Skeletal muscle tissue (tissue), 4 donors: ENCODE results near the gene ARHGEF25. TPM values are rescaled to one million over a fixed set of nuclear protein-coding genes. Genes with fewer than 3 reads are reported as not detected.
"Not testable (repeated sequence)": the region's sequence is repeated elsewhere in the genome, so short reads cannot be mapped to it uniquely, and the experiment has no call there.

Experiments
- H3K27ac ChIP-seq: one replicate; pipeline ENCODE4 v1.7.0; 2013; ENCODE audit warnings: mild to moderate bottlenecking, low read depth, low read length, inconsistent platforms
- H3K27me3 ChIP-seq, 3 donors: one replicate each; pipeline ENCODE4 v1.7.0; 2013; ENCODE audit warnings: low read length in 3 of 3; ENCODE audit not compliant: control insufficient read depth in 3 of 3, insufficient read depth in 3 of 3
- H3K36me3 ChIP-seq, 3 donors: one replicate each; pipeline ENCODE4 v1.7.0; 2013; ENCODE audit warnings: low read length in 3 of 3; ENCODE audit not compliant: control insufficient read depth in 3 of 3, insufficient read depth in 3 of 3
- H3K4me1 ChIP-seq, 3 donors: one replicate each; pipeline ENCODE4 v1.7.0; 2013; ENCODE audit warnings: low read length in 3 of 3, mild to moderate bottlenecking in 3 of 3; ENCODE audit not compliant: control insufficient read depth in 3 of 3, insufficient read depth in 3 of 3
- H3K4me3 ChIP-seq, 3 donors: one replicate each; pipeline ENCODE4 v1.7.0; 2013; ENCODE audit warnings: low read length in 3 of 3
- H3K9ac ChIP-seq, 3 donors: one replicate each; pipeline ENCODE4 v1.7.0; 2013; ENCODE audit warnings: low read length in 3 of 3, mild to moderate bottlenecking in 3 of 3, moderate library complexity in 2 of 3, low read depth in 1 of 3
- H3K9me3 ChIP-seq, 3 donors: one replicate each; pipeline ENCODE4 v1.7.0; 2013; ENCODE audit warnings: low read length in 3 of 3; ENCODE audit not compliant: control insufficient read depth in 3 of 3
- total RNA-seq: library from RNA; depleted of rRNA; stranded (reverse); fragments of >200 nt; gene quantifications from one replicate; pipeline ENCODE4 v1.2.3, GENCODE V29; 2014
- donor health status: Osteomylitis.

ARHGEF25 gene
- total RNA-seq, 1 donor from 2014 or later = 23.0 TPM

GRCh38 chr12:57614178-57614947 lies 3.1 kb downstream of the ARHGEF25 start:
- Histone ChIP-seq H3K9ac (no peak overlapping the region), H3K27me3 (peaks cover 41 to 67% (median 63%) of the 10 kb centered on the region in 3 donors), H3K4me1 (peaks cover 8 to 20% (median 10%) of the 10 kb centered on the region in 3 donors), H3K4me3 (no peak overlapping the region), H3K36me3 (peaks cover 0 to 9% (median 5%) of the 10 kb centered on the region in 3 donors), H3K27ac (no peak overlapping the region), H3K9me3 (no peaks in the 10 kb centered on the region)

DNA sequence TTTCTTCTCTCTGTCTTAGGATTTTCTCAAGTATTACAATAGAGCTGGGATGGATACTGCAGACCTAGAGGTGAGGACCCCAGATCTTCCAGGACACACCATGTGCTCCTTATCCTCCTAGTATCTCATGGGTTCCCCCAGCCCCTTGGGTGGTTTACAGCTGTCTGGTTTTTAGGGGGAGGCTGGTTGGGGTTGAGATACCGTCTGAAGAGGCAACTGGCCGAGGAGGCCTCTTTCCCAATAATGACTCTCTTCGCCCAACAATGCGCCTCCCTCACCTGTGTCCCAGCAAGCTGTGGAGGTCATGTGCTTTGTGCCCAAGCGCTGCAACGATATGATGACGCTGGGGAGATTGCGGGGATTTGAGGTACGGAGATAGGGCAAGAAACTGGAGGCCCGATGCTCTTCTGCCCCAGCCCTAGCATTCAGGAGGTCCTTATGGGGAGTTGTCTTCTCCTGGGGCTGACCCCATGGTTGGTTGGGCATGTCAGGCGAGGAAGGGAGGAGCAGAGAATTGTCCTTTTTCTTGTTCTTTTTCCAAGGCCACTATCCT lies 3.8 kb downstream of the ARHGEF25 start:
- no peaks in the 10 kb centered on the region for H3K9me3 ChIP-seq

DNA sequence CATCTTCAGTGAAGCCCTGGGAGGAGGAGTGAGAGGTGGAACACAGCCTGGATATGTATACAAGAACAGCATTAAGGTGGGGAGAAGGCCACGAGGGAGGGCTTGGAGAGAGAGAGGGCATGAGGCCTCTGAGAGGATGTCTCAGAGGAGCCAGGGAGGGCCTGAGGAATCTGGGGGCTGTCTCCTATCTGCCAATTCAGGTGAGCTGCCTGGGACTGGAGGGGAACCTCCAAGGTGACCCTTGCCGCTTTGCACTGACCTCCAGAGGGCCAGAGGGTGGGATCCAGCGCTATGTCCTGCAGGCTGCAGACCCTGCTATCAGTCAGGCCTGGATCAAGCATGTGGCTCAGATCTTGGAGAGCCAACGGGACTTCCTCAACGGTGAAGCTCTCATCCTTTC lies 4.4 kb downstream of the ARHGEF25 start:
- H3K4me3 ChIP-seq = no peak overlapping the region
- peaks cover 0 to 9% (median 5%) of the 10 kb centered on the region in 3 donors for H3K36me3 ChIP-seq

More for the DNA sequence above, 3.8 kb downstream of the ARHGEF25 start:
- no peak overlapping the region for H3K9ac ChIP-seq
- H3K27ac ChIP-seq = no peak overlapping the region
- H3K27me3 ChIP-seq = peaks cover 48 to 73% (median 69%) of the 10 kb centered on the region in 3 donors
- H3K4me3 ChIP-seq = no peak overlapping the region
- H3K4me1 ChIP-seq = peaks cover 8 to 22% (median 15%) of the 10 kb centered on the region in 3 donors
- peaks cover 0 to 9% (median 5%) of the 10 kb centered on the region in 3 donors for H3K36me3 ChIP-seq

GRCh38 chr12:57616383-57617101 lies 5.3 kb downstream of the ARHGEF25 start:
- Histone ChIP-seq H3K27ac (no peak overlapping the region), H3K27me3 (peaks cover 60 to 77% (median 77%) of the 10 kb centered on the region in 3 donors), H3K9me3 (no peaks in the 10 kb centered on the region), H3K4me3 (no peak overlapping the region), H3K9ac (no peak overlapping the region), H3K36me3 (peaks cover 0 to 9% (median 5%) of the 10 kb centered on the region in 3 donors), H3K4me1 (peaks cover 8 to 27% (median 16%) of the 10 kb centered on the region in 3 donors)

More for the DNA sequence above, 4.4 kb downstream of the ARHGEF25 start:
- Histone ChIP-seq H3K27ac (no peak overlapping the region), H3K9ac (no peak overlapping the region), H3K4me1 (peaks cover 4 to 21% (median 13%) of the 10 kb centered on the region in 3 donors), H3K9me3 (no peaks in the 10 kb centered on the region), H3K27me3 (peaks cover 54 to 75% (median 73%) of the 10 kb centered on the region in 3 donors)

DNA sequence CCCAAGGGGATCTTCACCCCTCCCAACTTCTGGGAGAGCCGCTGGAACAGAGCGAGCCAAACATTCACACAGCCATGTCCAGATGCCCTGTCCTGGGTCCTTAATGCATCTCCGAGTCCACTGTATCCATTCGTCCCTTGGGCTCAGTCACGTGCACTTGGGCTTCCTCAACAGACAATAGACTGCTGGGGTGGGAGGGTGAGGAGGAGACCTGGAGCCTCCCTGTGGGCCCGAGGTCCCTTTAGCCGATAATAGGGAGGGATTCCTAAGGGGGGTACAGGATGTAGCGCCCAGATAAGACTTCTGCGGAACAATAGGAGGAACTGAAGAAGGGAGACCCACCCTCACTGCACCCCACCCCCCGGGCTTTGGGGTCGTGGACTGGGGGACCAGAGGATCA lies 6.7 kb downstream of the ARHGEF25 start:
- peaks cover 0 to 9% (median 5%) of the 10 kb centered on the region in 3 donors for H3K36me3 ChIP-seq
- no peaks in the 10 kb centered on the region for H3K9me3 ChIP-seq
- H3K4me1 ChIP-seq = peaks cover 14 to 24% (median 22%) of the 10 kb centered on the region in 3 donors
- H3K27ac ChIP-seq = no peak overlapping the region
- H3K9ac ChIP-seq = no peak overlapping the region
- H3K4me3 ChIP-seq = no peak overlapping the region
- peaks cover 66 to 79% (median 78%) of the 10 kb centered on the region in 3 donors for H3K27me3 ChIP-seq

- peaks cover 67 to 79% (median 76%) of the 10 kb centered on the region in 3 donors for H3K27me3 ChIP-seq
- H3K36me3 ChIP-seq = not testable (repeated sequence)
These were observed 7.2 kb downstream of the ARHGEF25 start for GRCh38 chr12:57618431-57618830.

DNA sequence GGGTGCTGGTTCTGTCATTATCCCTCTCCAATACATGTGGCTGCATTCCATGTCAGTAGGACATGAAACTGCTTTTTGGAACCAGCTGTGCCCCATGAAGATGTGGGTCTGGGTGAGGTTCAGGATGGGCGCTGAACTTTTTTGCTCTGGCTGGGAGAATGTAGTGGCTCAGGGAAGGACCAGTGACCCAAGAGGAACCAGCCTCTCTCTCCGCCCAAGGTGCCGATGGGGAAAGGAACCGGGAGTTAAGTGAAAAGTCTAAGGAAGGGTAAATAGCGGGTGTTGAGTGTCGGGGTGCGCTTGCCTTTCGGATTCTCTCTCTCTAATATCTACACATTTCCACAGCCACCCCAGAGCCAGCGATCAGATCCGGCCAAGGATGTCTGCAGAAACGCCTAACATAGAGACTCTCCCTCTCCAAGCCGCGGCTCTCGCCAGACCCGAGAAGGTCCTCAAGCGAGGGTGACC lies 7.8 kb downstream of the ARHGEF25 start:
- Histone ChIP-seq H3K4me1 (peaks cover 14 to 20% (median 19%) of the 10 kb centered on the region in 3 donors), H3K9ac (no peak overlapping the region), H3K4me3 (no peak overlapping the region), H3K27ac (no peak overlapping the region), H3K27me3 (peaks cover 67 to 85% (median 76%) of the 10 kb centered on the region in 3 donors), H3K36me3 (peaks cover 0 to 9% (median 5%) of the 10 kb centered on the region in 3 donors), H3K9me3 (no peaks in the 10 kb centered on the region)

More at GRCh38 chr12:57618431-57618830, 7.2 kb downstream of the ARHGEF25 start:
- not testable (repeated sequence) for H3K9me3 ChIP-seq, H3K9ac ChIP-seq, H3K27ac ChIP-seq, H3K4me3 ChIP-seq
- H3K4me1 ChIP-seq = peaks cover 14 to 23% (median 20%) of the 10 kb centered on the region in 3 donors

- Histone ChIP-seq H3K27me3 (peaks cover 73 to 85% (median 76%) of the 10 kb centered on the region in 3 donors), H3K27ac (no peak overlapping the region), H3K4me3 (peak overlapping the region in 1 of 3 donors; percentile 31), H3K36me3 (peaks cover 0 to 7% (median 5%) of the 10 kb centered on the region in 3 donors), H3K9me3 (no peaks in the 10 kb centered on the region), H3K9ac (no peak overlapping the region), H3K4me1 (peaks cover 14 to 20% (median 16%) of the 10 kb centered on the region in 3 donors)
These were observed 8.4 kb downstream of the ARHGEF25 start for GRCh38 chr12:57619434-57620244.
